CD14-positive monocyte (primary cell): ENCODE results near the gene SLC2A1. TPM values are rescaled to one million over a fixed set of nuclear protein-coding genes. Genes with fewer than 3 reads are reported as not detected.

Experiments used
- DNase-seq, 3 donors: peaks; one replicate each; pipeline ENCODE4 v3.0.0-alpha.2; 2011 to 2022
- H2AFZ ChIP-seq: 2 replicates; pipeline ENCODE4 v1.6.0; 2012; ENCODE audit warnings: mild to moderate bottlenecking, low read depth, low read length, inconsistent platforms; ENCODE audit not compliant: insufficient read depth, poor library complexity, severe bottlenecking
- H3K27ac ChIP-seq, 2 donors: 1 replicate in 1 of 2; 2 replicates in 1 of 2; pipeline ENCODE4 v1.5.1; 2012 to 2013; ENCODE audit warnings: low read length in 2 of 2, control low read depth in 1 of 2, inconsistent platforms in 1 of 2, low read depth in 1 of 2, mild to moderate bottlenecking in 1 of 2
- H3K27me3 ChIP-seq, 2 donors: one replicate each; pipeline versions ENCODE4 v1.6.0 to v1.6.1; 2011 to 2013; ENCODE audit warnings: low read length in 2 of 2; ENCODE audit not compliant: control insufficient read depth in 2 of 2, insufficient read depth in 2 of 2
- H3K36me3 ChIP-seq, 2 donors: replicated peaks in 1 of 2; 1 replicate in 1 of 2; 2 replicates in 1 of 2; pipeline versions ENCODE4 v1.5.1 to v1.6.1; 2012 to 2013; ENCODE audit warnings: low read length in 2 of 2, control low read depth in 1 of 2, inconsistent platforms in 1 of 2, mild to moderate bottlenecking in 1 of 2; ENCODE audit not compliant: insufficient read depth in 2 of 2, control insufficient read depth in 1 of 2
- H3K4me1 ChIP-seq, 2 donors: 1 replicate in 1 of 2; 2 replicates in 1 of 2; pipeline versions ENCODE4 v1.5.1 to v1.6.1; 2012 to 2013; ENCODE audit warnings: low read length in 2 of 2, control low read depth in 1 of 2, inconsistent platforms in 1 of 2, mild to moderate bottlenecking in 1 of 2, moderate library complexity in 1 of 2; ENCODE audit not compliant: insufficient read depth in 2 of 2, control insufficient read depth in 1 of 2
- H3K4me2 ChIP-seq: replicated peaks from 2 replicates; pipeline ENCODE3; 2012; ENCODE audit warnings: low read length, moderate library complexity, mild to moderate bottlenecking; ENCODE audit not compliant: poor library complexity, severe bottlenecking; ENCODE audit errors: extremely low read depth
- H3K4me3 ChIP-seq, 3 experiments: fragments of 200-600 bp in 1 of 3; sonication (generic) in 1 of 3; replicated peaks in 1 of 3; 1 replicate in 2 of 3; 2 replicates in 1 of 3; pipeline ENCODE4 v1.5.1; 2011 to 2013; ENCODE audit warnings: low read length in 3 of 3, mild to moderate bottlenecking in 3 of 3, control low read depth in 2 of 3, low read depth in 2 of 3, inconsistent platforms in 1 of 3, moderate library complexity in 1 of 3
- H3K79me2 ChIP-seq: 2 replicates; pipeline ENCODE4 v1.6.0; 2012; ENCODE audit warnings: mild to moderate bottlenecking, control low read depth, inconsistent platforms, low read length, moderate library complexity; ENCODE audit not compliant: insufficient read depth
- H3K9ac ChIP-seq: 2 replicates; pipeline ENCODE4 v1.6.0; 2017; ENCODE audit warnings: low read length, mild to moderate bottlenecking; ENCODE audit not compliant: insufficient read depth, poor library complexity, severe bottlenecking
- H3K9me3 ChIP-seq, 2 donors: replicated peaks in 1 of 2; 1 replicate in 1 of 2; 2 replicates in 1 of 2; pipeline versions ENCODE4 v1.5.1 to v1.6.1; 2012 to 2013; ENCODE audit warnings: low read length in 2 of 2, control low read depth in 1 of 2; ENCODE audit not compliant: control insufficient read depth in 1 of 2, insufficient read depth in 1 of 2
- H4K20me1 ChIP-seq: 2 replicates; pipeline ENCODE4 v1.6.0; 2012; ENCODE audit warnings: mild to moderate bottlenecking, low read length, control low read depth, moderate library complexity; ENCODE audit not compliant: insufficient read depth
- H3K27ac Mint-ChIP-seq, 7 donors: one replicate each; pipeline ENCODE4 v1.8.0; 2020; ENCODE audit warnings: mild to moderate bottlenecking in 7 of 7, mixed read lengths in 7 of 7, moderate library complexity in 6 of 7, inconsistent platforms in 2 of 7
- H3K27me3 Mint-ChIP-seq, 3 donors: one replicate each; pipeline ENCODE4 v1.8.0; 2021 to 2022; ENCODE audit warnings: low read depth in 3 of 3, mild to moderate bottlenecking in 3 of 3, mixed read lengths in 3 of 3, moderate library complexity in 3 of 3, inconsistent platforms in 1 of 3
- H3K36me3 Mint-ChIP-seq, 2 donors: one replicate each; pipeline ENCODE4 v1.8.0; 2020; ENCODE audit warnings: mixed read lengths in 2 of 2, inconsistent platforms in 1 of 2, mild to moderate bottlenecking in 1 of 2
- H3K4me1 Mint-ChIP-seq: one replicate; pipeline ENCODE4 v1.8.0; 2020; ENCODE audit warnings: mild to moderate bottlenecking, mixed read lengths
- H3K4me3 Mint-ChIP-seq, 2 donors: one replicate each; pipeline ENCODE4 v1.8.0; 2020; ENCODE audit warnings: mild to moderate bottlenecking in 2 of 2, mixed read lengths in 2 of 2, moderate library complexity in 1 of 2
- H3K9me3 Mint-ChIP-seq, 7 donors: one replicate each; pipeline ENCODE4 v1.8.0; 2020 to 2022; ENCODE audit warnings: mixed read lengths in 7 of 7, mild to moderate bottlenecking in 6 of 7, moderate library complexity in 6 of 7, inconsistent platforms in 2 of 7
- WGBS: methylation state at CpG from one replicate; pipeline ENCODE4 v1.1.5; 2013; ENCODE audit warnings: missing lambda C conversion rate; ENCODE audit not compliant: insufficient coverage; 5-methylcytosine and 5-hydroxymethylcytosine counted together
- intact Hi-C, 2 donors: fragments of 100-400 bp; cut with micrococcal nuclease; formaldehyde crosslinking; loops; one replicate each; pipeline versions ENCODE4 v1.15.0 to v1.15.1; 2023
- polyA plus RNA-seq, 3 donors: library from polyadenylated mRNA; depleted of rRNA in 1 of 3; unstranded in 2 of 3; stranded (reverse) in 1 of 3; fragments of 300-500 nt in 2 of 3; fragments of >200 nt in 1 of 3; fragmentation: Illumina TruSeq in 2 of 3; gene quantifications; 1 replicate in 2 of 3; 2 replicates in 1 of 3; pipeline ENCODE4 v1.2.3, GENCODE V29; 2012 to 2021
- TF ChIP-seq, protein P1 (sequence below): fragments of 200-600 bp; IDR thresholded peaks from one replicate; pipeline ENCODE4 v1.8.0; 2022; ENCODE audit warnings: antibody characterized with exemption, mild to moderate bottlenecking

Gene SLC2A1
- polyA plus RNA-seq, 3 donors, result 0.56 to 5.0 (median 0.71) TPM

- H3K9me3 ChIP-seq, result no peaks in the 10 kb centered on the region
- peak overlapping the region; percentile 90 for H3K4me2 ChIP-seq
- Mint-ChIP-seq H3K4me3 (peak overlapping the region; percentile 76), H3K27ac (peak overlapping the region in 3 of 7 donors; percentile 10 to 13 (median 11)), H3K27me3 (peaks cover 48 to 57% (median 51%) of the 10 kb centered on the region in 3 donors), H3K9me3 (peaks cover 0 to 4% (median 2%) of the 10 kb centered on the region in 7 donors), H3K36me3 (peaks cover 4 to 9% of the 10 kb centered on the region in 2 donors), H3K4me1 (peaks cover 27% of the 10 kb centered on the region)
- intact Hi-C loops, result loop anchor here (5.0 kb wide), 1 partner anchor 35 kb away; no protein-coding TSS in a partner anchor
- peaks cover 3% of the 10 kb centered on the region for H3K79me2 ChIP-seq
- no peak for DNase-seq
- H3K4me1 ChIP-seq, result peaks cover 19 to 33% of the 10 kb centered on the region in 2 donors
- 47% methylated on average over 19 of the region's 26 CpGs for WGBS
- peak overlapping the region; percentile 32 to 80 (median 39) for H3K4me3 ChIP-seq
- H2AFZ ChIP-seq, result peak overlapping the region; percentile 89
- peaks cover 12 to 50% of the 10 kb centered on the region in 2 donors for H3K27me3 ChIP-seq
- H3K36me3 ChIP-seq, result no peaks in the 10 kb centered on the region
- no peaks in the 10 kb centered on the region for H4K20me1 ChIP-seq
- TF ChIP-seq, protein P1, sequence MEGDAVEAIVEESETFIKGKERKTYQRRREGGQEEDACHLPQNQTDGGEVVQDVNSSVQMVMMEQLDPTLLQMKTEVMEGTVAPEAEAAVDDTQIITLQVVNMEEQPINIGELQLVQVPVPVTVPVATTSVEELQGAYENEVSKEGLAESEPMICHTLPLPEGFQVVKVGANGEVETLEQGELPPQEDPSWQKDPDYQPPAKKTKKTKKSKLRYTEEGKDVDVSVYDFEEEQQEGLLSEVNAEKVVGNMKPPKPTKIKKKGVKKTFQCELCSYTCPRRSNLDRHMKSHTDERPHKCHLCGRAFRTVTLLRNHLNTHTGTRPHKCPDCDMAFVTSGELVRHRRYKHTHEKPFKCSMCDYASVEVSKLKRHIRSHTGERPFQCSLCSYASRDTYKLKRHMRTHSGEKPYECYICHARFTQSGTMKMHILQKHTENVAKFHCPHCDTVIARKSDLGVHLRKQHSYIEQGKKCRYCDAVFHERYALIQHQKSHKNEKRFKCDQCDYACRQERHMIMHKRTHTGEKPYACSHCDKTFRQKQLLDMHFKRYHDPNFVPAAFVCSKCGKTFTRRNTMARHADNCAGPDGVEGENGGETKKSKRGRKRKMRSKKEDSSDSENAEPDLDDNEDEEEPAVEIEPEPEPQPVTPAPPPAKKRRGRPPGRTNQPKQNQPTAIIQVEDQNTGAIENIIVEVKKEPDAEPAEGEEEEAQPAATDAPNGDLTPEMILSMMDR, result no peak
- H3K9ac ChIP-seq, result peak overlapping the region; percentile 67
- H3K27ac ChIP-seq, result no peak overlapping the region
Measured at GRCh38 chr1:42957229-42957879, 1.3 kb downstream of the SLC2A1 start.

DNA sequence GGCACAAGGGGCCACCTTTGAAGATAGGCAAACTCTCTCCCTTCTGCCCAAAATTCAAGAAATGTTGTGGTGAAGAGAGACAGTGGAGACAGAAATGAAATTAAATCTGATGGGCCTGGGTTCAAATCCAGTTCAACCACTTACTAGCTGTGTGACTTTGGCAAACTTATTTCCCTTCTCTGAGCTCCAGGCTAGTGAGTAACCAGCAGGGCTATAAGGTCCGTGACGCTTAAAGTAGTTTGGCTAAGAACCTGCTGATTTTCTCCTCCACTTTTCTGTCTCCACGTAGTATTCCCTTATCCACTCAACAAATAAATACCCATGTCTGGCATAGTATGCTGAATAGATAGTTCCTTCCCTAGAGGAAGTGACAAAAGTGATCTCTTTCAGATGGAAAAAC lies 1.9 kb downstream of the SLC2A1 start:
- Histone ChIP-seq H3K36me3 (no peaks in the 10 kb centered on the region), H3K4me3 (no peak overlapping the region), H3K79me2 (peaks cover 3% of the 10 kb centered on the region), H2AFZ (no peak overlapping the region), H4K20me1 (no peaks in the 10 kb centered on the region), H3K27me3 (peaks cover 7 to 44% of the 10 kb centered on the region in 2 donors), H3K9ac (no peak overlapping the region), H3K27ac (no peak overlapping the region), H3K4me1 (peaks cover 19 to 33% of the 10 kb centered on the region in 2 donors), H3K4me2 (no peak overlapping the region), H3K9me3 (no peaks in the 10 kb centered on the region)
- no peak for DNase-seq
- H3K9me3 Mint-ChIP-seq, result peaks cover 0 to 4% (median 2%) of the 10 kb centered on the region in 7 donors
- peaks cover 31% of the 10 kb centered on the region for H3K4me1 Mint-ChIP-seq
- intact Hi-C loops, result loop anchor here (5.0 kb wide), 1 partner anchor 34 kb away; no protein-coding TSS in a partner anchor
- peaks cover 4 to 9% of the 10 kb centered on the region in 2 donors for H3K36me3 Mint-ChIP-seq
- peak overlapping the region; percentile 76 for H3K4me3 Mint-ChIP-seq
- H3K27ac Mint-ChIP-seq, result no peak overlapping the region
- WGBS, result no CpG with 5 or more reads among the region's 3 CpGs
- TF ChIP-seq, protein P1, result no peak
- H3K27me3 Mint-ChIP-seq, result peaks cover 42 to 51% (median 46%) of the 10 kb centered on the region in 3 donors
